GM12875 (cell line): ENCODE results near the gene MYO5C.
A peak's percentile ranks its signal among the peaks of the same experiment; 100 is the strongest.
"Not testable (repeated sequence)": the region's sequence is repeated elsewhere in the genome, so short reads cannot be mapped to it uniquely, and the experiment has no call there.

Experiments
- H3K4me3 ChIP-seq: one replicate; pipeline ENCODE4 v1.5.1; 2011; ENCODE audit warnings: low read depth, low read length, control low read depth
- TF ChIP-seq, protein P1 (sequence below): IDR thresholded peaks from 2 replicates; pipeline ENCODE4 v1.5.1; 2011; ENCODE audit warnings: low read depth, mild to moderate bottlenecking, control low read depth, inconsistent platforms, low read length, moderate library complexity, borderline replicate concordance; ENCODE audit not compliant: insufficient read depth

MYO5C gene

DNA sequence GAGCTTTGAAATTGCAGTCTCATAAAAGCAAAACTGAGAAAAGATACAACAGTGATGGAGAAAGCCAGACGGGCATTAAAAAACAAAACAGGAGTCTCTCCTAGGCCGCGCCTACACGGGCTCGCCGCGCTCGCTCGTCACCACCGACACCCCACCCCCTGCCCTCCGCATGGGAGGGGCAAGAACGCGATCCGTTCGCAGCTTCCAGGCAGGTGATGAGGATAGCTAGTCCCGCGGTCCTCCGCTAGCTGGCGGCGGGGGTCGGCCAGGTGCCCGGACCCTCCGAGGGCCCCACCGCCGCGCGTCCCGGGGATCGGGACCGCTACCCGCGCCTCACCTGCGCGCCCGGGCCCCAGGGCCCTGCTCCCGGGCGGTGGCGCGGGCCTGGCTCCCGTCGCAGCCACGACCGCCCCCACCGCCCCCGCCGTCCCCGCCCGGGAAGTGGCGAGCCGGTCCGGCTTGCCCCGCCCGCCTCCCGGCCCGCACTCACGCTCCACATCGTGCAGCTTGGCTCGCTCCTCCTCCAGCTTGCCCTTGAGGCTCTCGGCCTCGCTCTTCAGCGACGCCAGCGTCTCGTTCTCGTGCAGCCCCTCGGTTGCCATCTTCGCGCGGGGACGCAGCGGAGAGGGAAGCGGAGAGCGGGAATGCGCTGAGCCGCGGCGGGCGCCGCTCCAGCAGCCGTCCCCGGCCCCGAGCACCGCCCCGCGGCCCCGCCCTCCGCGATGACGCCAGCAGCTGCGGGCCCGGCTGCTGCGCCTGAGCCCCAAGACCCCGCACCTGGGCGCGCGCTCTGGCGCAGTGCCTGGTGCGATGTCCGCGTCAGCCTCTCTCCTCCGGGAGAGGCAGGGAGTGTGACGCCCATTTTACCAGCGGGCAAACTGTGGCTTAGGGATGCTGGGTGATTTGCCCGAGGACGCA is 116.1 kb downstream of the MYO5C start:
- TF ChIP-seq, protein P1, sequence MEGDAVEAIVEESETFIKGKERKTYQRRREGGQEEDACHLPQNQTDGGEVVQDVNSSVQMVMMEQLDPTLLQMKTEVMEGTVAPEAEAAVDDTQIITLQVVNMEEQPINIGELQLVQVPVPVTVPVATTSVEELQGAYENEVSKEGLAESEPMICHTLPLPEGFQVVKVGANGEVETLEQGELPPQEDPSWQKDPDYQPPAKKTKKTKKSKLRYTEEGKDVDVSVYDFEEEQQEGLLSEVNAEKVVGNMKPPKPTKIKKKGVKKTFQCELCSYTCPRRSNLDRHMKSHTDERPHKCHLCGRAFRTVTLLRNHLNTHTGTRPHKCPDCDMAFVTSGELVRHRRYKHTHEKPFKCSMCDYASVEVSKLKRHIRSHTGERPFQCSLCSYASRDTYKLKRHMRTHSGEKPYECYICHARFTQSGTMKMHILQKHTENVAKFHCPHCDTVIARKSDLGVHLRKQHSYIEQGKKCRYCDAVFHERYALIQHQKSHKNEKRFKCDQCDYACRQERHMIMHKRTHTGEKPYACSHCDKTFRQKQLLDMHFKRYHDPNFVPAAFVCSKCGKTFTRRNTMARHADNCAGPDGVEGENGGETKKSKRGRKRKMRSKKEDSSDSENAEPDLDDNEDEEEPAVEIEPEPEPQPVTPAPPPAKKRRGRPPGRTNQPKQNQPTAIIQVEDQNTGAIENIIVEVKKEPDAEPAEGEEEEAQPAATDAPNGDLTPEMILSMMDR = no peak; the same call in 1 of the 2 replicates
- H3K4me3 ChIP-seq = peak overlapping the region; percentile 86

DNA sequence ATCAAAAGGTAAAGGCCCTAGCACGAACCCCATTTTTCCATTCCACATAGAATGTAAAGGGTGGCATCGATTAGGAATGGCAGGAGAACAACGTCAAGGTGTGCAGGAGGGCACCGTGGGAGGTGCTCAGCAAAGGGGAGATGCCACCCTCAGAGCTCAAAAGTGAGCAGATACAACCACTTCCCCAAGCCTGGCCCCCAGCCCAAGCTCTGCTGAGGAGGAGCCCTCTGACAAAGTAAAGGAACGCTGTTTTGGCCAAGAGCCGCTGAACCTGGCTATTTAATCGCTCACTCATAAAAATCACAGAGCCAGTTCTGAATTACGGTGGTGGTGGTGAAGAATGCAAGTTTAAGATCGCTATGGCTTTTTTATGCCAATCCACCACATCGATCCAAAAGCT is 116.8 kb downstream of the MYO5C start:
- peak overlapping the region; percentile 86 for H3K4me3 ChIP-seq
- TF ChIP-seq, protein P1 = no peak

DNA sequence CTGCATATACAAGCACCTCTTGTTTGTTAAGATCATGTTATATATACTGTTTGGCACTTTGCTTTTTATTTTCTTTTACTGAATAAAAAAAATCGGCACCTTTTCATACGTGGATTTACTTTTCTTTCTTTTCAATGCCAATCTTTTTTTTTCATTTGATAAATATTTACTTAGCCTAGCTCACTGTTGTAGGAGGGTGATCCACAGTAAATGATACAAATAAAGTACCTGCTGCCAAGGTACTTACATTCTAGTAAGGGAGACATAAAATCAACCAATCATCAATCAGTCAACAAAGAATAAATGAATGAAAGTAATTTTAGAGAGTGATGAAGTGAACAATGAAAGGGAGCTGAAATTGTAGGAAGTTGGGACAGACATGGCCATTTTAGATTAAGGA is 122.7 kb downstream of the MYO5C start:
- TF ChIP-seq, protein P1 = no peak

DNA sequence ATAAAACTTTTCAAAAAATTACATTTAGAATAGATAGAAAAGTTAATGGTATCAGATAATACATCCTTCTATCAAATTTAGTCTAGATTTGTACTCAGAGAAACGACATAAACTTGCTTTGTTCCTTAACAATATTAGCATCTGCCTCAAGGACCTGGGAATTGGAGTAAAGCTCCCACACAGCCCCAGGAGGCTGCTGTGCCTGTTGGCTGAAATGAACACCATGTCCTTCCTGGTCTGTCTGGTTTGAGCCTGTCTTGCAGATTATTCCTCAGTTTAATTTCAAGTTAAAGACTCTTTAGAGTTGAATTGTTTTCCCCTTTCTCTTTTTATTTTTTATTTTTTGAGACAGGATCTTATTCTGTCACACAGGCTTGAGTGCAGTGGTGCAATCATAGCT is 123.8 kb downstream of the MYO5C start:
- TF ChIP-seq, protein P1 = no peak
- no peak overlapping the region for H3K4me3 ChIP-seq

More for the DNA sequence above, 122.7 kb downstream of the MYO5C start:
- H3K4me3 ChIP-seq = no peak overlapping the region

DNA sequence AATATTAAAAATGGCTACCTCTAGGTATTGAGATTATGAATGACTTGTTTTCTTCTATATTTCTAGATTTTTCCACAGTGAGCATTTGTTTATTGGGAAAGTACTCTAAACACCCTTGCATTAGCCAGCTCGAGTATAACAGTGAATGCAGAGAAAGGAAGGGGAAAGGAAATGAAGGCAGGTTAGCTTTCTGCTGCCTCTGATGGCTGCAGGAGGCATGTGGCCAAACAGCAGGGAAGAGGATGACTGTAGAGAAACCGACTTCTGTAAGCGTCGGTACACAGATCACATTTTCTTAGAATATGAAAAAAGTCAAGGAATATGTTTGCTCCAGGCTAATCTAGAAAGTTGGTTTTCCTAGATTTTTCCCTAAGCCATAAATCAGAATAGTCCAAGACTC is 124.2 kb downstream of the MYO5C start:
- TF ChIP-seq, protein P1 = no peak
- H3K4me3 ChIP-seq = no peak overlapping the region

DNA sequence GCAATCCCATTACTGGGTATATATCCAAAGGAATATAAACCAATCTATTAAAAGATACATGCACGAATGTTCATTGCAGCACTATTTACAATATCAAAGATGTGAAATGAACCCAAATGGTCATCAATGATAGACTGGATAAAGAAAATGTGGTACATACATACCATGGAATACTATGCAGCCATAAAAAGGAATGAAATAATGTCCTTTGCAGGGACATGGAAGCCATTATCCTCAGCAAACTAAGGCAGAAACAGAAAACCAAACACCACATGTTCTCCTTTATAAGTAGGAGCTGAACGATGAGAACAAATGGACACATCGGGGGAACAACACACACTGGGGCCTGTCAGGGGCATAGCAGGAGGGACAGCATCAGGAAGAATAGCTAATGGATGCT is 125.4 kb downstream of the MYO5C start:
- not testable (repeated sequence) for H3K4me3 ChIP-seq

DNA sequence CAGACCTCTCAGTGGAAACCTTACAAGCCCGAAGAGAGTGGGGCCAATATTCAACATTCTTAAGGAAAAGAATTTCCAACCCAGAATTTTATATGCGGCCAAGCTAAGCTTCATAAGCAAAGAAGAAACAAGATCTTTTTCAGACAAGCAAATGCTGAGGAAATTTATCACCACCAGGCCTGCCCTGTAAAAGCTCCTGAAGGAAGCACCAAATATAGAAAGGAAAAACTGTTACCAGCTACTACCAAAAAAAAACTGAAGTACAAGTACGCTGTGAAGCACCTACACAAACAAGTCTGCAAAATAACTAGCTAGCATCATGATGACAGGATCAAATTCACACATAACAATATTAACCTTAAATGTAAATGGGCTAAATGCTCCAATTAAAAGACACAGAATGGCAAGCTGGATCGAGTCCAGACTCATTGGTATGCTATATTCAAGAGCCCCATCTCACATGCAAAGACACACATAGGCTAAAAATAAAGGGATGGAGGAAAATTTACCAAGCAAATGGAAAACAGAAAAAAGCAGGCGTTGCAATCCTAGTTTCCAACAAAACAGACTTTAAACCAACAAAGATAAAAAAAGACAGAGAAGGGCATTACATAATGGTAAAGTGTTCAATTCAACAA is 130.0 kb downstream of the MYO5C start:
- not testable (repeated sequence) for H3K4me3 ChIP-seq

DNA sequence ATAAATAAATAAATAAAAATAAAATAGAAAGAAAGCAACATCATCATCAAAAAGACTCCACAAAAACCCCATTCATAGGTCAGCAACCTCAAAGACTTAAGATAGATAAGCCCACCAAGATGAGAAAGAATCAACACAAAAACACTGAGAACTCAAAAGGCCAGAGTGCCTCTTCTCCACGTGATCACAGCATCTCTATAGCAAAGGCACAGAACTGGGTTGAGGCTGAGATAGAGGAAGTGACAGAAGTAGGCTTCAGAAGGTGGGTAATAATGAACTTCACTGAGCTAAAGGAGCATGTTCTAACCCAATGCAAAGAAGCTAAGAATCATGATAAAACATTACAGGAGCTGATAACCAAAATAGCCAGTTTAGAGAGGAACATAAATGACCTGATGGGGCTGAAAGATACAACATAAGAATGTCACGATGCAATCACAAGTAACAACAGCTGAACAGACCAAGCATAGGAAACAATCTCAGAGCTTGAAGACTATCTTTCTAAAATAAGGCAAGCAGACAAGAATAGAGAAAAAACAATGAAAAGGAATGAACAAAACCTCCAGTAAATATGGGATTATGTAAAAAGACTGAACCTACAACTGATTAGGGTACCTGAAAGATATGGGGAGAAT is 130.9 kb downstream of the MYO5C start:
- H3K4me3 ChIP-seq = no peak overlapping the region
- TF ChIP-seq, protein P1 = no peak
